Measurements from ENCODE around the gene ARAP1. TPM values are rescaled to one million over a fixed set of nuclear protein-coding genes. Genes with fewer than 3 reads are reported as not detected.
A peak's percentile ranks its signal among the peaks of the same experiment; 100 is the strongest.

The ARAP1 gene
- total and polyA plus RNA-seq, 7 donors: 31.9 to 135 (median 61.5) TPM

DNA sequence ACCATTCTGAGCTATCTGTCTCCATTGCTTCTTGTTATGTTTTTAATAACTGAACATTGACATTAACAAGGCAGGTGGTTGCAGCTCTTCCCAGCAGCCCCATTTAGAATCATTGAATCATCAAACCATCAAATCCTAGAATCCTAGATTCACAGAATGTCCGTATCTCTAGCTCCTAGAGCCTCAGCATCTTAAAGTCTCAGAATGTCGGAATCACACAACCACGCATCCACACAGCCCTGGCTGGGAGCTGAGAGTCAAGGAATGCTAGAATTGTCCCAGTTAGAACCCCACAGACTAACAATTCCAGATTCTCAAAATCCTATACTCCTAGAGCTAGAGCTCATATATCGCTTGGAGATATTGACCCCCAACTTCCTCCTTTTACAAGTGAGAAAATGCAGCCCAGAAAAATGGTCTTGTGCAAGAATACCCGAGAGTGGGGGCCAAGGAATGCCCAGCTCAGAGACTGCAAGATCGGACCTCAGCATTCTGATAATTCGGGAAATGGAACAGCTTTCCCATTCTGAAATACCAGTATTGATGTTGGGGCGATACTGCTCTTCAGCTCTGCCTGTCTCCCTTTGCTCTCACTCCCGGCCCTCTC lies 116.8 kb downstream of the ARAP1 start:
- Histone ChIP-seq H3K4me3 (no peak overlapping the region), H3K27ac (peak overlapping the region; percentile 4 to 90 (median 24)), H3K27me3 (no peaks in the 10 kb centered on the region), H3K4me1 (peaks cover 0 to 75% (median 65%) of the 10 kb centered on the region in 4 donors), H3K9me3 (no peaks in the 10 kb centered on the region), H3K36me3 (no peaks in the 10 kb centered on the region)
- WGBS, 2 donors: 82 to 88% methylated on average over 9 of the region's 9 CpGs
- intact Hi-C loops (cut with DNase I): loop anchor here (10.0 kb wide), 1 partner anchor 699 kb away; no protein-coding TSS in a partner anchor
- TF ChIP-seq, protein P1, sequence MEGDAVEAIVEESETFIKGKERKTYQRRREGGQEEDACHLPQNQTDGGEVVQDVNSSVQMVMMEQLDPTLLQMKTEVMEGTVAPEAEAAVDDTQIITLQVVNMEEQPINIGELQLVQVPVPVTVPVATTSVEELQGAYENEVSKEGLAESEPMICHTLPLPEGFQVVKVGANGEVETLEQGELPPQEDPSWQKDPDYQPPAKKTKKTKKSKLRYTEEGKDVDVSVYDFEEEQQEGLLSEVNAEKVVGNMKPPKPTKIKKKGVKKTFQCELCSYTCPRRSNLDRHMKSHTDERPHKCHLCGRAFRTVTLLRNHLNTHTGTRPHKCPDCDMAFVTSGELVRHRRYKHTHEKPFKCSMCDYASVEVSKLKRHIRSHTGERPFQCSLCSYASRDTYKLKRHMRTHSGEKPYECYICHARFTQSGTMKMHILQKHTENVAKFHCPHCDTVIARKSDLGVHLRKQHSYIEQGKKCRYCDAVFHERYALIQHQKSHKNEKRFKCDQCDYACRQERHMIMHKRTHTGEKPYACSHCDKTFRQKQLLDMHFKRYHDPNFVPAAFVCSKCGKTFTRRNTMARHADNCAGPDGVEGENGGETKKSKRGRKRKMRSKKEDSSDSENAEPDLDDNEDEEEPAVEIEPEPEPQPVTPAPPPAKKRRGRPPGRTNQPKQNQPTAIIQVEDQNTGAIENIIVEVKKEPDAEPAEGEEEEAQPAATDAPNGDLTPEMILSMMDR (IDR thresholded peaks at IDR 0.05): no peak
- TF ChIP-seq POLR2A (IDR thresholded peaks at IDR 0.05) (no peak), POLR2AphosphoS5 (IDR thresholded peaks at IDR 0.05) (no peak), EP300 (IDR thresholded peaks at IDR 0.05) (no peak)
- DNase-seq: no peak

Small RNA genes within 50 kb of the gene (small RNA-seq; reads per million reads assigned to genes)
- 0 reads per million in 3 donors for gene MIR4692
- gene RF00019: 0 reads per million in 3 donors

Other genes with a start within 250 kb of the ARAP1 start
- gene PDE2A, start 78.0 kb downstream of the ARAP1 start, total RNA-seq: 10 to 100 TPM; 48.9 to 75.1 (median 62.1) TPM
- gene PDE2A, start 78.0 kb downstream of the ARAP1 start, polyA plus RNA-seq: 10 to 100 TPM in 1 of 3 donors, 1 to 10 TPM in 2; 1.8 to 14.7 (median 4.8) TPM
- 10 to 100 TPM; 29.9 to 60.1 (median 43.9) TPM for gene STARD10, start 41.6 kb upstream of the ARAP1 start, total RNA-seq
- gene STARD10, start 41.6 kb upstream of the ARAP1 start, polyA plus RNA-seq: 100 to 1,000 TPM; 286 to 900 (median 781) TPM
- 10 to 100 TPM; 16.8 to 36.8 (median 20.2) TPM for gene ATG16L2, start 62.0 kb upstream of the ARAP1 start, total RNA-seq
- gene ATG16L2, start 62.0 kb upstream of the ARAP1 start, polyA plus RNA-seq: 10 to 100 TPM in 1 of 3 donors, 1 to 10 TPM in 2; 4.6 to 47.7 (median 9.6) TPM

Measured in sigmoid colon (tissue), 7 donors.